HG03469 (cell line): ENCODE results near the gene ZMIZ2.
"Not testable (repeated sequence)": the region's sequence is repeated elsewhere in the genome, so short reads cannot be mapped to it uniquely, and the experiment has no call there.

Experiments
- ATAC-seq: cut with Tn5 transposase; IDR thresholded peaks from one replicate; pipeline ENCODE4 v1.9.1; 2021; ENCODE audit warnings: mild to moderate bottlenecking, moderate library complexity, moderate number of reproducible peaks; ENCODE audit not compliant: unreplicated experiment

The ZMIZ2 gene

DNA sequence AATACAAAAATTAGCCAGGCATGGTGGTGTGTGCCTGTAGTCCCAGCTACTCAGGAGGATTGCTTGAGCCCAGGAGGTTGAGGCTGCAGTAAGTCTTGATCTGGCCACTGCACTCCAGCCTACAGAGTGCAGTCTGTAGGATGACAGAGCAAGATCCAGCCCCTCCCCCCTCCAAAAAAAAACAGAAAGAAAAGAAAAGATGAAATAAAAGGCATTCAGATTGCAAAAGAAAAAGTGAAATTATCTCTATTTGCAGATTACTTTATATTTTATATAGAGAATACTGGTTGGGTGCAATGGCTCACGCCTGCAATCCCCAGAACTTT is 20.7 kb upstream of the ZMIZ2 start:
- no peak for ATAC-seq

DNA sequence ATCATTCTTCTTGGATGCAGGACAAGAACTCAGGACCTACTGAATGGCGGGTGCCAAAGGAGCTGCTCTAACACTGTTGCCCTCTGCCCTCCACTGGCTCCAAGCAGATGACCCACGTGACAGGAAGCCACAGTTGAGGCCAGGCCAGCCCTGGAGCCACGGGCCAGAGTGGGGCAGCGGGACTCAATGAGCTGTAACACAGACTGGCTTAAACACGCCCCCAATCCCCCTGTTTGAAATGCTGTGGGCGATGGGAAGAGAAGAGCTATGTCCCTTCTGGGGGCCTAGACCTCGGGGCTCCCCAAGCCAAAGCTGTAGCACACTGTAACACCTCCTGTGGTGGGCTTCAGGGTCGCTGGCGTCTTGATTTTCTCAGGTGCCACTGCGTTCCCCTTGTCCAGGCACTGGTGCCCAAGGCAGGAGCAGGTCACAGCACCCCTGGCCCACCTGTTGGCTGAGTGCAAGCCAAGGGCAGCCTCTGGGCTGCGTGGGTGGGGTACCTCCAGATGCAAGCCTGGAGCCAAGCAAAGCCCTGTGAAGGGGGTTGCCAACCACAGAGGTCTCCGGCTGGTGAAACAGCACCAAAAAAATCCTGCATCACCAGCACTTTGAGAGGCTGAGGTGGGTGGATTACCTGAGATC is 18.6 kb upstream of the ZMIZ2 start:
- no peak for ATAC-seq

GRCh38 chr7:44732971-44733370 is 15.7 kb upstream of the ZMIZ2 start:
- not testable (repeated sequence) for ATAC-seq

- ATAC-seq = no peak
Observed at GRCh38 chr7:44733708-44734481, 14.8 kb upstream of the ZMIZ2 start.

DNA sequence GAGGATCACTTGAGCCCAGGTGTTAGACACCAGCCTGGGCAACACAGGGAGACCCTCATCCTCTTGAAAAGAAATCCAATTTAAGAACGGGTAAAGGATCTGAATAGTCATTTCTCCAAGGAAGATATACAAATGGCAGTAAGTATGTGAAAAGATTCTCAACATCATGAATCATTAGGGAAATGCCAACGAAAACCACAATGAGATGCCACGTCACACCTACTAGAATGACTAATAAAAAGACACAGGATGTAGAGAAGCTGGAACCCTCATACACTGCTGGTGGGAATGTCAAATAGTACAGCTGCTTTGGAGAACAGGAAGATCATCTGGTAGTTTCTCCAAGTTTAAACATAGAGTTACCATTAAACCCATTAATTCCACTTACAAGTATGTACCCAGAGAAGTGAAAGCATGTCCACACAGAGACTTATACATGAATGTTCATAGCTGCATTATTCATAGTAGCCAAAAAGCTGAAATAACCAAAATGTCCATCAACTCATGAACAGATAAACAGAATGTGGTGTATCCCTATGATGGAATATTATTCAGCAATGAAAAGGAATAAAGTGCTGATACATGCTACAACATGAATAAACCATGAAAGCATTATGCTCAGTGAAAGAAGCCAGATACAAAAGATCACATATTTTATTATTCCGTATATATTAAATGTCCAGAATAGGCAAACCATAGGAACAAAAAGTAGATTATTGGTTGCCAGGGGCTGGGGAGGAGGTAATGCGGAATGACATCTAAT is 13.1 kb upstream of the ZMIZ2 start:
- no peak for ATAC-seq

DNA sequence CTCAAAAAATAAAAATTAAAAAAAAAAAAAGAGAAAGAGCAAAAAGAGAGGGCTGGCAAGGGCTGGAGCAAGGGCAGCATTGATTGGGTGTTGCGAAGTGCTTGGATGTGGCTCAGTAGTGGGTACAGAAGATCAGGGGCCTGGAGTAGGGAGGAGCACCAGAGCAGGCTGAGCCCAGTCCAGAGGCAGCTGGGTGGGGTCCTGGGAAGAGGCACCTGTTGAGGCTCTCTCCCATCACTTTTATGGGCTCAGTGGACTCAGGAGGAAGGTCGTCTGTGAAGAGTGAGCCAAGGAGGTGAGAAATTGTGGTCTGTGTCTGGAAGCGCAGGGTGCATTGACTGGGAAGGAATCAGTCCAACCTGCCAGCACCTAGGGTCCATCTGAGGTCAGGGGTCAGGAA is 11.8 kb upstream of the ZMIZ2 start:
- ATAC-seq = no peak

- no peak for ATAC-seq
Observed at GRCh38 chr7:44738051-44738723, 10.5 kb upstream of the ZMIZ2 start.

- no peak for ATAC-seq
Observed at GRCh38 chr7:44738876-44739665, 9.6 kb upstream of the ZMIZ2 start.

- no peak for ATAC-seq
Observed at GRCh38 chr7:44740055-44740454, 8.6 kb upstream of the ZMIZ2 start.

DNA sequence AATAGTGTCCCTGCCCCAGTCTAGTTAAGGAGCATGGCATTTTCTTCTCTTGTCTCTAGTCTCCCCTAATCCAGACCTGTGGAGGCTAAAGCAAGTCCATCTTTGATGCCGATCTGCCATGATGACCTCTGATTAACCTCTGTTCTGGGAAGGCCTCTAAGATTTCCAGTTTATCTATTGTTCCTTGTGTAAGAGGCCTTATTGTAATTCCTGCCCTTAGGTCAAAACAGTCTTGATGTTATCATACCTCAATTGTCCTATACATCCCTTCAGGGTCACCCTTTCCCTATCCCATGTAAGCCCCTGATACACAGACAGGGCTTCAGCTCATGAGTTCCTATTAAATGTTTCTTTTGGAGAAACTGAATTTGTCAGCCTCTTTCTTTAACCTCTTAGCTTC is 4.9 kb upstream of the ZMIZ2 start:
- no peak for ATAC-seq

GRCh38 chr7:44748948-44749731 is 493 bp downstream of the ZMIZ2 start:
- ATAC-seq = no peak

DNA sequence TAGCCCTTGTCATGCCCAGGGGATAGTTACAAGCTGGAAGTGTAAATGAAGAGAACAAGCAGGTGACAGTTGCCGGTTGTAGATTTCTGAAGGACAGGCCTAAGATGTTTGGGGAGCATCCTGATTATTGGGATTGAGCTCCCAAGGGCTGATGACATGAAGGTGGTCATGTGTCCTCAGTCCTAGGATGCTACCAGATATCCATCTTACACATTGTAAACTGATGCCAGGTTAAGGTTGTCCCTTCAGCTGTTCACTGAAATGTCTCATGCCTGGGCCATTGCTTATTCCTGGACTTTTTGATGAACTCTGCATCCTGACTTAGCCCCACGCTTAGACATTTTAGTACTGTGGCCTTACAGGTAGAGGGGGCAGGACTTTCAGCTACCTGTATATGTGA is 1.3 kb downstream of the ZMIZ2 start:
- no peak for ATAC-seq

GRCh38 chr7:44750424-44750823 is 1.8 kb downstream of the ZMIZ2 start:
- ATAC-seq = no peak

GRCh38 chr7:44750921-44751571 is 2.4 kb downstream of the ZMIZ2 start:
- ATAC-seq = peak; percentile 61

GRCh38 chr7:44752822-44753221 is 4.2 kb downstream of the ZMIZ2 start:
- ATAC-seq = no peak

GRCh38 chr7:44754802-44755697 is 6.4 kb downstream of the ZMIZ2 start:
- no peak for ATAC-seq

DNA sequence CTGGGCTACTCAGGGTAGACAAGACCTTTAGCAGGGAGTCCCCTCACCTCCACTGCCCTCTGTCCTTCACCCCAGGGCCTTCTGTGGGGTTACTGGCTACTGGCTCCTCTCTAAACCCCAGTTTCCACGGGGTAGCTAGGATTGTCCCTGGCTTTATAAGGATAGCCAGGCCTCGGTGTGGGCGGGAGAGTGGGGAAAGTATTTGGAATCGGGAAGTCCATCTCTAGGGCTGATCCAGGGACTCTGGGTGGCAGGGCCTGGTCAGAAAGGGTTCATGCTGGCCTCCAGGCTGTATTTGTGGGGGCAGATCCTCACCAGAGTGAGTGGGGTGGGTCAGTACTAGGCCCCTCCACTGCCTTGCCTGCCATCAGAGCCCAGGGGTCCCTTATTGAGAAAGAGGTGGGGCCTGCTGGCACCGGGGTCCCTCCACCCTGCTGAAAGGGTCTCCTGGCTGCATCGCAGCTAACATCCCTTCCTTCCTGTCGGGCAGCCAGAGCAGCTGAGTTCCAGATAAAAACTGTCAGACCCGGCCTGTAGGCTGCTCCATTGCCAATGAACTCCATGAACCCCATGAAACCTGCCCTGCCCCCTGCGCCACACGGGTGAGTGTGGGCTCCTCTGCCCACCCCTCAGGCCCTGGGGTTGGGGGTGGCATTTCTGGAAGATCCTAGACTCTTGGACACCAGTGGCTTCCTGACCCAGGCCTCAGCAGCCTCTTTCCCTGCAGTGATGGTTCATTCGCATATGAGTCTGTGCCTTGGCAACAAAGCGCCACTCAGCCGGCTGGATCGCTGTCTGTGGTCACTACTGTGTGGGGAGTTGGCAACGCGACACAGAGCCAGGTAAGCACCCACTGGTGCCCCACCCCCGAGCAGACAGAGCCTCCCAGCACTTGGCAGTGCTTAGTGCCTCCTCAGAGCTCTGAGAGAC is 7.3 kb downstream of the ZMIZ2 start:
- no peak for ATAC-seq
